Hematopoietic multipotent progenitor cell treated with erythropoietin and hydrocortisone succinate and interleukin-3 and kit ligand, for 17 days (in vitro differentiated cells): Measurements from ENCODE around the gene TMSB10.

Experiments
- DNase-seq: peaks from one replicate; pipeline ENCODE4 v3.0.0-alpha.2; 2015; ENCODE audit warnings: low spot score

The TMSB10 gene

DNA sequence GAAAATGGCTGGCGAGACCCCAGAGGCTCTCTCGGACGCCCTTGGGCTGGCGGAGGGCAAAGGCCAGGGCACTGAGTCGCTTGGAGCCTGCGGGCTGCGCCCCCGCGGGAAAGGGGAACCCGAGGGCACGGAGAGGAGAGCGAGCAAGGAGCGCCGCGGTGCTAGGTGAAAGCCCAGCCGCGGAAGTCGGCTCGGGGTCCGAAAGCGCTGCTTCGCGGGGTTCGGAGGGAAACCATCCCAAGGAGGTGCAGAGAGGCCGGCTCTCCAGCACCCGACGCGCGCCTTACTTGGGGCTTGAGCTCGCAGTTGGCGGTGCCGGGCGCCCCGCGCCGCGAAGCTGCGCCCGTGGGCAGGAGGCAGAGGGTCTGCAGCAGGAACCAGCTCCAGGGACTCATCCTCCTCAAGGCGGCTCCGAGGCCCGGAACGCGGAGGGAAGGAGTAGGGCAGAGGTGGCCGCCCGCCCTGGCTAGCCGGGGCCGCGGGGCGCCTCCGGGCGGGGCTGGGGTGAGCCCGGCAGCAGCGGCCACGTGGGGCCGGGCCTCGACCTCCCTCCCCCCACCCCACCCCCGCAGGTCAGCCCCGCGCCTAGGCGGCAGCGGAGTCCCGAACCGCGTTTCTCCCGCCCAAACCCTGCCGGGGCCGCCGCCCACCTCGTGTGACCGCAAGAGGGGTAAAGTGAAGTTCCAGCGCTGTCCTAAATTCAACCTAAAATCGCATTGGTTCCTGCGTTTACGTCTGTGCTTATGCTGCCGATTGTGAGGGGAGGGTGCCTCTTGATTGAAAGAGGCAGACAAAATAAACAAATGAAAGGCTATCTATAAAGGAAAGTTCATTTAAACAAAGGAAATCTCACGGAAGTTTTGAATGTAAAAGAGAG is 24.6 kb upstream of the TMSB10 start, which contains the start of gene TRABD2A:
TSS of gene TRABD2A (minus strand) at position 440 of the 877 bp plus-strand sequence. CDS start at position 395, 45 bp downstream.
- DNase-seq: no peak

DNA sequence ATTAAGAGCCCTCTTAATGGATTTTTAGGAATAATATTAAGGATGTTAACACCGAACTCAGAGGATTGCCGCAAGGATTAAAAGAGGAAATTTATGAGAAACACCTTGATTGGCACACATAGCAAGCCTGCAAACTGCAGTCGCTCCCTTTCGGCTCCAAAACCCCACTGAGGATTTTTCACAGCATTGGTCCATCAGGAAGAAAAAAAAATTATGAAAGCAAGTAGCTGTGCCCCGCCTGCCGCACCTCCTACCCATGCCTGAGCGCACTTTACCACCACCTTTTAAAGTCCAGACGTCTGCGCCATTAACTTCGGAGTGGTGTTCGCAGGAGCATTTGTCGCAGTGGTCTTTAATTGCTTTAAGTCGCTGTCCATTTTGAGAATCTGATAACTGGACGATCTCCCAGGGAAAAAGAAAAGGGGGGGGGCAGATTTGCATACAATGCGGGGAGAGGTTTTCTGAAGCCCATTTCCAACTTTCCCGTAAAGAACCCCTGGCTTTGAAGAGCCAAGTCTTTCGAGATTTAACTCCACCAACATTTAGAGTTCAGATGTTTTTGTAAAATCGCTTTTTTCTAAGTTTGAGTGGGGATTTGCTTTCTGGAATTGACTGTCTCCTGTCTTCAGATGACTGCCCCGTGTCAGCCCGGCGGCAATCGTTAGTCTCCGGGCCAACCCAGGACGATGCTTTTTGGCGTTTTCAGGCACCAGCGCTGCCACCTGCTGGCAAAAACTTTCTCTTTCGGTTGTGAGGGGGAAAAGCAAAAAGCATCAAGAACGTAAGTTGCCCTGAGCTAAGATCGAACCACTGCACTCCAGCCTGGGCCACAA is 23.7 kb upstream of the TMSB10 start:
- no peak for DNase-seq

DNA sequence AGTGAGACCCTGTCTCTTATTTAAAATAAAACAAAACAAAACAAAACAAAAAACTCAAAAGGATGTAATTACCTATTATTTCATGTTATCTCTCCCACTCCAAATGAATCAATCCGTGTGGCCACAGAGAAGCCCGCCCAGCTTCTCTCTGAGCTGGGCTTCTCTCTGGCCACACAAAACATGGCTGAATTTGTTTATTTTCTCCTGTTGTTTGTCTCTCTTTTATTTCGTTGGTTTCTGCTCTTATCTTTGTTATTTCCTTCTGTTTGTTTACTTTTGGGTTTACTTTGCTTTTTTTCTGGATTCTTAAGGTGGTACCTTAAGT is 23.1 kb upstream of the TMSB10 start:
- DNase-seq: no peak

DNA sequence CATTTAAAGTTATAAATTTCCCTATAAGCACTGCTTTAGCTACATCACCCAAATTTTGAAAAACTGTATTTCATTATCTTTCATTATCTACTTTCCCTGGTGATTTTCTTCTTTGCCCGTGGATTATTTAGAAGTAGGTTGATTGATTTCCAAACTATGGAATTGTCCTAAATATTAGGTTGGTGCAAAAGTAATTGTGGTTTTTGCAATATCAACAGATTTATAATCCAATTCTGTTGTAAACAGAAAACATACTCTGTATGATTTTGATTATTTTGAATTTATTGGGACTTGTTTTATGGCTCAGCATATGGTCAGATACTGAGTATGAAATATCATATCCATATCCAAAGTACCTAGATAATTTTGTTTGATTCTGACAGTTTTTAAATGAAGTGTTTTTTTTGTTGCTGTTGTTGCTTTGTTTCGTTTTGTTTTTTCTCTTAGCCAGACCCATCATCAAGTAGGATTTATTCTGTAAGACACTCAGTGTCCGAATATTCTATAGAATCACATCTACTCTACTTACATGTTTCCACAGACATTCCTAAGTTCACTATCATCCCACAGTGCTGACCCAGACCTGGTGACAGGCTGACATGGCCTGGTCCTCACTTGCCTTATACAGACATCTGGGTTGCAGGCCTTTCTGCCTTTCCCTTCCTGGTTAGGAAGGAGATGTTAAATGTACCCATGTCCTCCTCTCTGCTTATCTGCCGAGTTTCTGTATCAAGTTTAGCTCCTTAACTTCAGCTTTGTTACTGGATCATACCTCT is 22.5 kb upstream of the TMSB10 start:
- DNase-seq: no peak

DNA sequence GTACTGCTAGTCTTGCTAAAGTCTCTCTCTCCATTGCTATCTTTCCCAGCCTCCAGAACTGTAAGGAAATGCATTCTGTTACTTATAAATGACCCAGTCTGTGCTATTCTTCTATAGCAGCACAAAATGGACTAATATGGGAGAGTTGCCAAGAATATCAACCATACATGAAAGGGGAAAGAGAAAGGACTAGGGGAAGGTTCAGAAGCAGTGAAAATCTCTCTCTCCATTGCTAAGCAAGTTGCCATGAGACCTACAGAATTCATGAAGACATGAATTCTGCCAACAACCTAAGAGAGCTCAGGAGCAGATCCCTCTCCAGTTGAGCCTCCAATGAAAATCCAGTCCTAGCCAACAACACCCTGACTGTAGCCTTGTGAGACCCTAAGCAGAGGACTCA is 21.0 kb upstream of the TMSB10 start:
- no peak for DNase-seq

DNA sequence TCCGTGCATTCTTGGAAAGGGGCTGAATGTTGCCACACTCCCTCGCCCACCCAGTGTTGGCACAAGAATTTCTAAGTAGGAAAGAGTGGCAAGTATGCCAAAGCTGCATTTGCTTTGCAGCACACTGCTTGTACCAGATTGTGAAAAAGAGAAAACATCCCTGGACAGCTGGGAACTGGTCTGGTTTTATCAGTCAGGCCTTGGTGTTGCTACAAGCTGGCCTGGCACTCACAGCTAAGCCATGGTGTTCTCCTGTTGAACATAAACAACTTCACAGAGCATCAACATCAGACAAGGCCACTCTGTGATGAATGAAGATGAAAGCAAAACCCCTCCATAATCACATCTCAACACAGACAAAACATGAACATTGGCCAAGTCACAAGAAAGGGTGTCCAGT is 20.3 kb upstream of the TMSB10 start:
- DNase-seq: no peak

DNA sequence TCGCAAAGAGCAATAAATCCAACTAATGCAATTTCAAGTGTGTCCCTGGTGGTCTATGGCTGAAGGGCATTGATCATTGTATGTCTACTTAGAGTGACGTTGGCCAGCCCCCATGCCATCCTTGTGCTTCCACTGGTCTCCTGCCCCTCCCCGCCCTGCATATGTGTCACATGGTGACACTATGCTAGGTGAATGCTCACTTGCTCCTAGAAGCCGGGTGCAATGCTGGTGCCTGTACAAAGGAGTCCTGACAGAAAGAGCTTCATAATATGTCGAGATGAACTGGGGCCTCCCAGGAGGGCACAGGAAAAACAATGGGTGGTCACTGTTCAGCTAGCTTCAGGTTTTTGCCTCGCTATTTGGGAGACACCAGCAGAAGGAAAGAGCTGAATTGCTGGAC is 18.7 kb upstream of the TMSB10 start:
- DNase-seq: no peak

DNA sequence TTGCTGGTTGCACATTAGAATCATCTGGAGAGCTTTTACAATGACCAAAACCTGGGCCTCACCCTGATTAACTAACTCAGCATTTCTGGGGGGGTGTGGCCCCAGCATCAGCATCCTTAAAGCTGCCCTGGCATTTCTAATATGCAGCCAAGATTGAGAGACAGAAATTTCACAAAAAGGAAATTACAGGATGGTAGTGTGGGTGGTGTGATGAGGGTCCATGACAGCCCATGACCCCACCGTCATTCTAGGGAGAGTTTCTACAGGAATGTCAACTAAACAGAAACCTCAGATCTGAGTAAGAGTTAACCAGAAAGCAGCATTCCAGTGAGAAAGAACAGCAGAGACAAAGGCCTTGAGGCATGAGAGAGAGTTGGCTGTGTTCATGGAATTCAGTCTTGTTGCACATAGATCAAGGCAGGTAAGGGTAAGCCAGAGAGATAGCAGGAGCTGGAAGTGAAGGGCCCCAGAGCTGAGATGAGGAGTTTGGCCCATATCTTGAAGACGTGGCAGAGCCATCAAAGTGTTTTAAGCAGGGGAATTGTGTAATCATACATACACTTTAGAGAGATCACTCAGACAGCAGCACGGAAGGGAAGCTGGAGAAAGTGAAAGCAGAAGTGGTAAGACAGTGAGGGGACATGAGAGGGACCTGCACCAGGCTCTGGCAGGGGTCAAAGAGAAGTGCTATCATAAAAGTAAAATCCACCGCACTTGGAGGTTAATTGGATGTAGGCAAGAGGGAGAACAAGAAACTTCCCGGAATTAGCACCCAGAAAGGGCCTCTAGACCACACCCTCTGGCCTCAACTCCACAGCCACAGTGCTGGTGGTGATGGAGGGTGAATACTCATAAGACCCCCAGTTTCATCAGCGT is 16.8 kb upstream of the TMSB10 start:
- DNase-seq: no peak

DNA sequence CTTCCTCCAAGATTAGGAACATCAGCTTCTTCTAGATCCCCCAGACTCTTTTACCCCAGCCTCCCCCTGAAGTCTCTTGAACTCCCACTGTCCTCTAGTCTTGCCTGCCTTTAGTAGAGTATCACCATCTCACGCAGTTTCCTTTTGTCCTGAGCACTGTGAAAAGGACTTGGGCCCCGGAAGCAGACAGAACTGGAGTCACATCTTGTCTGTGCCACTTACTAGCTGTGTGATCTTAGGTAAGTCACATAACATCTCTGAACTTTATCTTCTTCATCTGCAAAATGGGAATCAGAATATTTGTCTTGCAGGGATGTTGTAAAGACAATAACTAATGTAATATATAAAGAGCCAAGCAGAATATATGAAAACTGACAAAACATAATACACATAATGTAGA is 16.1 kb upstream of the TMSB10 start:
- DNase-seq: no peak

DNA sequence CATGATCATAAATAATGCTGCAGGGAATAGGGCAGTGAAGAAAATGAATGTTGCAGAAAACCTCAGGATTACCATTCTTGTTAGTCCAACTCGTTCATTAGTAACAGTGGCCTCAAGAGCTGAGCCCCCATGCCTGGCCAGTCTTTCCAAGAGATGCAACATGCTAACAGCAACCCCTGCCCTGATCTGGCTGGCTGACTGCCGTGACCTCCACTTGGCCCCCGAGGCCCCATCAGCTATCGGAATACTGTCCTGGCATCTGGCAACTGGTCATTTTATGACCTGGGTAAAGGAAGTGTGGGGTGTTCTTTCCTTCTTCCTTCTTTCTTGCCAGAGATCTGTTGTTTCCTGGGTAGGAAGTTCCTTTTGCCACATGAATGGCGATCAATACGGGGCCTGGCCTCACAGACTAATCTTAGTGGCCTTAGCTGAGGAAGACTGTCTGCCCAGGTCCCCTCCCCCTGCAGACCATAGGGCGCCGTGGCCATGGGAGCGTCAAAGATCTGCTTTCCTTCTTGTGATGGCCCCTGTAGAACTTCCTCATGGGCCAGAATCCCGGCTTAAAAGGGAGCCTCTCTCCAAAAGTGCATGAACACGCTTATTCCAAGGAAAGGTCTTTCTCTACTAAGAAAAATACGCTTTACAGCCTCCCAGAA is 14.0 kb upstream of the TMSB10 start:
- DNase-seq: no peak

DNA sequence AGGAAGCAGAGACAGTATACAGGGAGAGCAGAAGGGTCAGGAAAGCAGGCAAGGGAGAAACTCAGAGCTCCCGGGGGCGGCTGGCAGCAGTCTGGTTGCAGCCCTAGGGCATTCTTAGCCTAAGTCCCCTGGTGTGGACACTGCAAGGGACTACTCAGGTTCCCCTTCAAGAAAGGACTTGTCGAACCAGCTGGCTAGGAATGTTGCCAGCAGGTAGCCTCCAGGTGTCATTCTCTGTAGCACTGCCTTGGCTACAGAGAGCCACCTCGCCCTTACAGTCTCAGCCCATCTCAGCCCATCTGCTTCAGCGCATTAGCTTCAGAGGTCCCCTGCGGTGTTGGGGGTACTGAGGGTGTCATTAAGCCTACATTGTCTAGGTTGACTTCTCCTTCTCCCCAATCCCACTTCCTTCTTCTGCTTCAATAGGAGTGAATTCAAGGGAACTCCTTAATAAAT is 11.3 kb upstream of the TMSB10 start:
- no peak for DNase-seq

DNA sequence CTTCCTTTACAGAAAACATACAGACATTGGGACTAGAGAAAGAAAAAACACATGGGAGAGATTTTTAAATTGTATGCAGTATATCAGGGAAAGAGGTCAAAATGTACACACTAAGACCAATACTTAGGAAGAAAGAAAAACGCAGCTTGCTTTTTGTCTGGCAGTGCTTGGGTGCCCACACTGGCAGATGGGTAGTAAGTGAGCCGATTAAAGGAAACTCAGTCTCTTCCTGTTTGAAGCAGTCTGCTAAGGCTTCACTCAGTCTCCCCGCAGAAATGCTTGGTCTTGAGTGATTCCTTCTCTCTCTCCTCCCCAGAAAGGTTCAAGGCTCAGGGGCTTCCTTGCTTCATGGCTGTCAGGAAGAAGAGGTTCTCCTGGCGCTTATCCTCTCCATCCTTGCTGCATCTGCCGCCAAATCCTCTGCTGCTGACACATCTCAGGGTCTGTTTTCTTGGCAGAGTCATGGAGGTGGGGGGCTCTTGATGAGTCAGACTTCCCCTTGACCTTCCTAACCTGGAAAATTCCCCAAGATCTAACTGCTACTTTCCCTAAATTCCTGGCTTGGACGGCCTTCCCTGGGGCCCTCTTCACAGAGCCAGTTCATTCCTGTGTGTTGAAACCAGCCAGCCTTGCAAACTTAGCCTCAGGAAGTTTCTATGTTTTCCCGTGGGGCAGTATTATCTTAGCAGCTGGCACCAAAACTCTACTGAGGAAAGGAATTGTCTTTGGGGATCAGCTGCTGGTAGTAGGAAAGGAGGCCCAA is 10.5 kb upstream of the TMSB10 start:
- DNase-seq: no peak

DNA sequence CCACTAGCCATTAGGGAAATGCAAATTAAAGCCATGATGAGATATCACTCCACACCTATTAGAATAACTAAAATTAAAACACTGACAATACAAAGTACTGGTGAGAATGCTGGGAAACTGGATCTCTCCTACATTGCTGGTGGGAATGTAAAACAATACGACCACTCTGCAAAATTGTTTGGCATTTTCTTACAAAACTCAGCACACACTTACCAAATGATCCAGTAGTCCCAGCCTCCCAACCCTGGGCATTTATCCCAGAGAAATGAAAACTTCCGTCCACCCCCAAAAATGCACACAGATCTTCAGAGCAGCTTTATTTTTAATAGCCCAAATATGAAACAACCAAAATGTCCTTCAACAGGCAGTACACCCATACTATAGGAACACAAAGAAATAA is 8.9 kb upstream of the TMSB10 start:
- DNase-seq: no peak

DNA sequence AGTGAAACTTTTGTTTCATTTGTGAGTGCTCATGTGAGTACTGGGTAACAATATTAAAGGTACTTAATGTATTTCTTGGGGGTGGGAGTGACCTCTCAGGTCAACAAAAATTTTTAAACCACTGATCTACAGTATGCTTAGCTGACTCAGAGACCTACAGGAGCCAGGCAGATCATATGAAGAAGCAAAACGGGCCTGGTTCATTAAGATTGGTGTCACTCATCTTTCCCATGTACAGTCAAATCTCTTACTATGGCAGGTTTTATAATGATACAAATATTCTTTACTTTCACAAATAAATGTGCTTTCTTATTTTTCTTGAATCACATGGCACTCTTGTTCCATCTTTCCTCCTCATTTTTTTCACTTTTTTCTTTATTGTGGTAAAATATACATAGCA is 7.7 kb upstream of the TMSB10 start:
- DNase-seq: no peak

DNA sequence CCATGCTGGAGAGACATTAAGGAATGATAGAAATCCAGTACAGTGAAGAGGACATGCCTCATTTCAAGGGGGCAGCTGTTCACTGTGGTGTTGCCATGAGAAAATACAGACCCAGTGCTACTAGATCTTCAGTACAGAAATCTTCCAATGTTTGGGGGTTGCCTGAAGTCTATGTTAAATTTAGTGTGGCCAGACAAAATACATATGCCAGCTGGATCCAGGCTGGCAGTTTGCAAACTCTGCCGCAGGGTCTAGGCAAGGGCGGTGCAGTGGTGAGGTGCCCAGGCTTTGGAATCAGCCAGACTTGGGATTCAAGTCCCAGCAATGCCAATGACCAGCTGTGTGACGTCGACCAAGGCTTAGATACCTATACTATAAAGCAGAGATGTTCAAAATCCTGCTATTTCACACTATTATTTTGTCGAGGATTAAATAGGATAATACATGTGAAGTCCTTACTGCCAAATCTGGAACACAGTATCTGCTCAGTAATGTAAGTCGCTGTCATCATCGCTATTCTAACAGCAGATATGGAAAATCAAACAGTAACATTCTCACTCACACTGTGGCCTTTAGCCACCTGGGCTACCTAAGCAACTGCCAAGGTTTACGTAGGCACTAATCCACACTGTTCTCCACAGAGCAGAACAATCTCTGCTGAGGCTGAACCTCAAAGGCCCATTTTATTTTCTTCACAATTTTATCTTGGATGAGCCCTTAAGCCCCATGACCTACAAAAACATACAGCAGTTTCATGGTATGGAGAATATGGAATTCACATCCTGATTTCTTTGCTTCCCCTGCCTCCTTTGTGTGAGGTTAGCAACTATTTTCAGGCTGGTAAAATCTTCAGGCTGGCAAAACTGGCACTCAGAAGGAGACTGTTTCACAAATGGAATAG is 5.9 kb upstream of the TMSB10 start:
- no peak for DNase-seq

DNA sequence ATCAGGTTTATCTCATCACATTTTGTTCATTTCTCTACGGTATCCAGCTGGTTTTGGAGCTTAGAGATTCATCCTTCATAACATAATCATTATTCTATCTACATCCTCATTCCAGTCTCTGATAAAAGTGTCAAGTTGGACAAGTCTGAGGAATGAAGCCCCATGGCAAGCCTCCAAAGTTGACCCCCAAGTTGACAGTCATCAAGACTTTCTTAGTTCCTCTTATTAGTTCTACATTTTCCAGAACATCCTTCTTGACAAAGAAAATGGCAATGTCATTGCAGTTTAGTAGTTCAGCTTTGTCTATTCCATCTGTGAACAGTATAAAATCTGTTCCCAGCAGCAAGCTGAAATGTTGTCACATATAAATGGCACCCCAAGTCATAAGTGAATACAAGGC is 4.5 kb upstream of the TMSB10 start:
- no peak for DNase-seq

DNA sequence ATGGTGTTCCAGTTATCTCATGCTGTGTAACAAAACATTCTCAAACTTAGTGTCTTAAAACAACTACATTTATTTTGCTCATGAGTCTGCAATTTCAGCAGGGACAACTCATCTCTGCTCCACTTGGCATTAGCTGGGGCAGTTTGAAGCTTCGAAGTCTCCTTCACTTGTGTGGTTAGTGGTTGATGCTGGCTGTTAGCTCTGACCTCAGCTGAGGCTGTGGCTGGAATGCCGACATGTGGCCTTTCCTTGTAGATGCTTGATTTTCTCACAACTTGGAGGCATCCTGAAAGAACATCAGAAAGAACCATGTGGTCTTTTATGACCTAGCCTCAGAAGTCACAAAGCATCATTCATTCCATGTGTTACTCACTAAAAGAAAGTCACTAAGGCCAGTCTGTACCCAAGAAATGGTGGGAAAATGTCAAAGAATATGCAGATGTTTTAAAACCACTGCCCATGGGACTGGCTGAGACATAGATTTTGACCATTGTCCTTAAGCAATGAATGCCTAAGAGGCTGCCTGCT is 3.8 kb upstream of the TMSB10 start:
- DNase-seq: no peak

DNA sequence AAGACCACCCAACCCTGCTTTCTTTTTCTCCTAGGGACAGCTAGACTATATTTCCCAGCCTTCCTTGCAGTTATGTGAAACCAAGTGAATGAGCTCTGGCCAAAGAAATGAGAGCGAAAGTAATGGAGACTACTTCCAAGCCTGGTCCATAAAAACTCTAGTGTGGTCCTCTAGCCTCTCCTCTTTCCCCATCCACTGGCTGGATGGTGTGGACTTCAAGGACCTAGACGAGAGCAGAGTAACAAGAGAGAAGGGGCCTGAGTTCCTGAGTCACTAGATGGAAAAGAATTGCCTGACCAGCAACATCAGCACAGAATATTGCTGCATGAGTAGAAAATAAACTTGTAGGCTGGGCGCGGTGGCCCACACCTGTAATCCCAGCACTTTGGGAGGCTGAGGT is 2.9 kb upstream of the TMSB10 start:
- DNase-seq: no peak

DNA sequence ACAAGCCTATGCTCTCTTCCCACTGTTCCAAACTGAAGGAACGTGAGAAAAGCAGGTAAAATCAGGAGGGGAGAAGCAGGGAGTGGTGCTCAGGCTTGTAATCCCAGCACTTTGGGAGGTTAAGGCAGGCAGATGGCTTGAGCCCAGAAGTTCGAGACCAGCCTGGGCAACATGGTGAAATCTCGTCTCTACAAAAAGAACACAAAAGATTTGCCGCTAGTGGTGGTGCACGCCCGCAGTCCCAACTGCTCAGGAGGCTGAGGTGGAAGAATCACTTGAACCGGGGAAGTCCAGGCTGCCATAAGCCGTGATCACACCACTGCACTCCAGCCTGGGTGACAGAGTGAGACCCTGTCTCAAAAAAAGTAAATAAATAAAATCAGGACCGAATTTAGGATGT is 1.3 kb upstream of the TMSB10 start:
- no peak for DNase-seq
